ENCODE measurements around the gene FBLN5. TPM values are rescaled to one million over a fixed set of nuclear protein-coding genes. Genes with fewer than 3 reads are reported as not detected.

FBLN5 gene
- total RNA-seq, 1 experiment from 2014 or later, result 1.0 TPM

- Histone ChIP-seq H3K14ac (ENCODE audit: insufficient read depth, low read length) (no peak overlapping the region), H2BK12ac (ENCODE audit: insufficient read length, low read depth, low read length) (no peak overlapping the region), H2AK5ac (ENCODE audit: insufficient read length, low read length) (no peak overlapping the region), H2AFZ (ENCODE audit: low read length) (no peak overlapping the region), H3K4me2 (ENCODE audit: insufficient read depth, insufficient read length, low read length) (no peak overlapping the region), H3K27me3 (ENCODE audit: insufficient read depth, low read length) (no peaks in the 10 kb centered on the region), H3T11ph (ENCODE audit: low read length) (no peak overlapping the region), H2BK20ac (ENCODE audit: low read depth, low read length, poor library complexity, severe bottlenecking) (no peak overlapping the region), H2BK15ac (ENCODE audit: low read depth, low read length) (no peak overlapping the region), H3K23ac (ENCODE audit: insufficient read length, low read depth, low read length) (no peak overlapping the region), H3K79me1 (ENCODE audit: insufficient read depth, low read depth, low read length, poor library complexity, severe bottlenecking) (no peaks in the 10 kb centered on the region), H2BK5ac (ENCODE audit: insufficient read length, low read length) (no peak overlapping the region), H3K79me2 (ENCODE audit: insufficient read depth, low read length) (no peaks in the 10 kb centered on the region), H3K4ac (ENCODE audit: low read depth, low read length) (no peak overlapping the region), H4K8ac (replicated peaks; ENCODE audit: insufficient read length, low read depth, low read length) (no peak overlapping the region), H3K23me2 (ENCODE audit: insufficient read length, low read depth, low read length, poor library complexity, severe bottlenecking) (no peaks in the 10 kb centered on the region), H3K56ac (ENCODE audit: insufficient read length, low read depth, low read length) (no peak overlapping the region), H4K20me1 (ENCODE audit: control insufficient read depth, insufficient read depth, insufficient read length) (no peaks in the 10 kb centered on the region), H3K9ac (ENCODE audit: extremely low read depth, insufficient read length, low read length) (no peak overlapping the region), H4K5ac (ENCODE audit: insufficient read length, low read depth, low read length) (no peak overlapping the region), H3K18ac (ENCODE audit: insufficient read length, low read depth, low read length) (no peak overlapping the region), H4K91ac (ENCODE audit: insufficient read length, low read depth, low read length) (no peak overlapping the region), H3K4me1 (ENCODE audit: insufficient read depth, low read length) (no peaks in the 10 kb centered on the region), H3K27ac (ENCODE audit: insufficient read length, low read depth, low read length) (no peak overlapping the region), H2BK120ac (ENCODE audit: low read depth, low read length, poor library complexity, severe bottlenecking) (no peak overlapping the region), H3K9me3 (ENCODE audit: control insufficient read depth, low read depth, low read length) (no peaks in the 10 kb centered on the region)
- TF ChIP-seq CTCF (conservative IDR thresholded peaks at IDR 0.05), result no peak
- WGBS (ENCODE audit: extremely low coverage, insufficient read length, low lambda C conversion rate), result no CpG with 5 or more reads among the region's 5 CpGs
- Mint-ChIP-seq H3K4me1 (peaks cover 4 to 8% of the 10 kb centered on the region in 2 experiments; a peak in 3 of 4 replicates), H3K36me3 (ENCODE audit: insufficient read depth in 1 of 3, low read depth in 3 of 3) (no peaks in the 10 kb centered on the region), H3K27me3 (ENCODE audit: low read depth) (no peaks in the 10 kb centered on the region), H3K4me3 (no peak overlapping the region), H3K27ac (no peak overlapping the region), H3K9me3 (no peaks in the 10 kb centered on the region)
- DNase-seq, result no peak
Measured at GRCh38 chr14:91927800-91928199, 19.7 kb downstream of the FBLN5 start.

All from H9 (cell line).